GM03348 (cell line): ENCODE data around the gene PI4K2B.
"Not testable (repeated sequence)": the region's sequence is repeated elsewhere in the genome, so short reads cannot be mapped to it uniquely, and the experiment has no call there.

ENCODE experiments used
- DNase-seq: peaks from one replicate; pipeline ENCODE4 v3.0.0; 2012; ENCODE audit warnings: low spot score

Gene PI4K2B

DNA sequence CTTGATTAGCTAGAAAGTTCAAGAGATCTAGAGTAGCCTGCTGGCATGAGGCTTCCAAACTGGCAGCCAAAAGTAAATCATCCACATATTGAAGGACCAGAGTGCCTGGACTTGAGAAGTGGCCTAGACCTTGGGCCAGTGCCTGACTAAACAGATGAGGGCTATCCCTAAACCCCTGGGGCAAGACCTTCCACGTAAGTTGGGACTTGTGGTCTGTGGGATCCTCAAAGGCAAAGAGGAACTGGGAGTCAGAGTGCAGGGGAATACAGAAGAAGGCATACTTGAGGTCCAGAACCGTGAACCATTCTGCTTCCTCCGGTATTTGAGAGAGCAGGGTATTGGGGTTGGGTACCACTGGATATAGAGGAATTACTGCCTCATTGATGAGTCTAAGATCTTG lies 8.4 kb downstream of the PI4K2B start:
- DNase-seq = not testable (repeated sequence)

- no peak for DNase-seq
Observed at GRCh38 chr4:25245181-25245580, 11.3 kb downstream of the PI4K2B start.

DNA sequence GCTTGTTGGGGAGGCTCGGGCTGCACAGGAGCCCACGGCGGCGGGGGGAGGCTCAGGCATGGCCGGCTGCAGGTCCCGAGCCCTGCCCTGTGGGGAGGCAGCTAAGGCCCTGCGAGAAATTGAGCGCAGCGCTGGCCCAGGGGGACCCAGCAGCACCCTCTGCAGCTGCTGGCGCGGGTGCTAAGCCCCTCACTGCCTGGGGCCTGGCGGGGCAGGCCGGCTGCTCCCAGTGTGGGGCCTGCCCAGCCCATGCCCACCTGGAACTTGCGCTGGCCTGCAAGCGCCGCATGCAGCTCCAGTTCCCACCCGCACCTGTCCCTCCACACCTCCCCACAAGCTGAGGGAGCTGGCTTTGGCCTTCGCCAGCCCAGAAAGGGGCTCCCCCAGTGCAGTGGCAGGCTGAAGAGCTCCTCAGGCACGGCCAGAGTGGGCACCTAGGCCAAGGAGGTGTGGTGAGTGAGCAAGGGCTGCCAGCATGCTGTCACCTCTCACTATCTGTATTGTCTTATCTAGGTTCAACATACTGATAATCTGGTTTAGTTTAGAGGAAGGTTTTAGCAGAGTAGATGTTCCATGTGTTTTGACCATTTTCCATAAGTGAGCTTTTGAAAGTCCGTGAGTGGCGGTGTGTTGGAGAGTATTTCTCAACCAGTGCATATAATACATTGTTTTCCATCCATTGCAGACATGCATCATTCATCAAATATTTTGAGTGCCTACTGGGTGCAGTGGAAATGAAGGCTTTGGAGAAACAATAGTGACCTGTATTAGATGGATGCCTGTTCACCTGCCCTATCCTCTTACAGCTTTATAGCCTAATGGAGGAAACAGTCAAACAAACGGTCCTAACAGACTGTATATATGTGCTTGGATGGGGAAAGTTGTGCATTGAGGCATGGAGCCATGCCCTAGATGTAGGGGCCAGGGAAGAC lies 13.1 kb downstream of the PI4K2B start:
- DNase-seq = no peak

- DNase-seq = not testable (repeated sequence)
Observed at GRCh38 chr4:25248875-25249274, 15.0 kb downstream of the PI4K2B start.

DNA sequence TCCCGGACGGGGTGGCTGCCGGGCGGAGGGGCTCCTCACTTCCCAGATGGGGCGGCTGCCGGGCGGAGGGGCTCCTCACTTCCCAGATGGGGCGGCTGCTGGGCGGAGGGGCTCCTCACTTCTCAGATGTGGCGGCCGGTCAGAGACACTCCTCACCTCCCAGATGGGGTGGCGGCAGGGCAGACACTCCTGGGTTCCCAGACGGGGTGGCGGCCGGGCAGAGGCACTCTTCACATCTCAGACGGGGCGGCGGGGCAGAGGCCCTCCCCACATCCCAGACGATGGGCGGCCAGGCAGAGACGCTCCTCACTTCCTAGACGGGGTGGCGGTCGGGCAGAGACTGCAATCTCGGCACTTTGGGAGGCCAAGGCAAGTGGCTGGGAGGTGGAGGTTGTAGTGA lies 15.7 kb downstream of the PI4K2B start:
- DNase-seq = not testable (repeated sequence)

GRCh38 chr4:25252230-25253070 lies 18.6 kb downstream of the PI4K2B start:
- no peak for DNase-seq

GRCh38 chr4:25253071-25253445 lies 19.2 kb downstream of the PI4K2B start:
- no peak for DNase-seq

DNA sequence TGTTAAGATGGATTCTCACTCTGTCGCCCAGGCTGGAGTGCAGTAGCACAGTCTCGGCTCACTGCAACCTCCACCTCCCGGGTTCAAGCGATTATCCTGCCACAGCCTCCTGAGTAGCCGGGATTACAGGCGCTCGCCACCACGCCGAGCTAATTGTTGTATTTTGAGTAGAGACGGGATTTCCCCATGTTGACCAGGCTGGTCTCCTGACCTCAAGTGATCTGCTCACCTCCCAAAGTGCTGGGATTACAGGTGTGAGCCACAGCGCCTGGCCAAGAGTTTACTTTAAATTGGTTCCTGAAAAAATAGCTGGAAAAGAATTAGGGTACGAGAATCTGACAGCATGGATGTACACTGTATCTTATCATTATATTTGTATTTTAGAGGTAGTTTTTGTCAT lies 20.0 kb downstream of the PI4K2B start:
- DNase-seq = not testable (repeated sequence)

DNA sequence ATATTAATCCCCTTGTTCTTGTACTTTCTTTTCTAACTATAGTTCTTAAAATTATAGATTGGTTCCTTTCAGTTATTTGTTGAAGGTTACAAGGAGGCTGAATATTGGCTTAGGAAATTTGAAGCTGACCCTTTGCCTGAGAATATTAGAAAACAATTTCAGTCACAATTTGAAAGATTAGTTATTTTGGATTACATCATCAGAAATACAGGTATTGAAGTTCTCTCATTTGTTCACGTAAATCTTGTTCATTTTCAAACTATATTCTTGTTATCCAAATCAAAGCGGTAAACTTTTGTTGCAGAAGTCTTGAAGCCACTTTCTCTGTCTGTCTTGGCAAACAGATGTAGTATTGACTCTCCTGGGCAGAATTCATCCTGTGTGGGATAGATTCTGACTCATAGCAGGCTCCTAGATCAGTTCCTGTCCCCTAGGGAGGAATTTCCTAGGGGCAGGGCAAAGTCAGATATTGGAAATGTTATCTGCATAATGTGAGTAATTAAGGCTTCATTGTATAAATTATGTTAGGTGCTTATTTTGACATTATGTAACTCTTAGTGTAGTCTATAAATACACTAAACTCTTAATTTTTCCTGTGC lies 25.2 kb downstream of the PI4K2B start:
- DNase-seq = peak; percentile 55

- no peak for DNase-seq
Observed at GRCh38 chr4:25271866-25272265, 38.0 kb downstream of the PI4K2B start.

DNA sequence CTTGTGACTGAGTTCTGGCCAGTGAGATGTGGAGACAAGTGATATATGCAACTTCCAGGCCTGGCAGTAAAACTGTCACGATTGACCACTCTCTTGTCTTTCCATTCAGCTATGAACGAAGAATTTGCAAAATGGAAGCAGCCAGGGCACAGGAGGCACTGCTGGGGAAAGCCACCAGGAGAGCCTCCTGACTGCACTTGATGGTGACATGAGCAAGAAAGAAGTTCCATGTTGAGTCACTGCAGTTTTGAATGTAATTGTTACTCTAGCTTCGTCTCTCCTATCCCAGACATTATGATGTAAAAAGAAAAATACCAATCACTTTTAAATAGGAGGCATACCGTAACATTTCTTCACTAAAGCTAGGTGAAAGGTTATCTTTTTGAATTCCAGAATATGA lies 46.4 kb downstream of the PI4K2B start:
- no peak for DNase-seq

GRCh38 chr4:25283948-25284347 lies 50.1 kb downstream of the PI4K2B start:
- DNase-seq = no peak

GRCh38 chr4:25284466-25284865 lies 50.6 kb downstream of the PI4K2B start:
- no peak for DNase-seq

- DNase-seq = no peak
Observed at GRCh38 chr4:25290490-25291067, 56.7 kb downstream of the PI4K2B start.

- DNase-seq = no peak
Observed at GRCh38 chr4:25291158-25291733, 57.4 kb downstream of the PI4K2B start.

DNA sequence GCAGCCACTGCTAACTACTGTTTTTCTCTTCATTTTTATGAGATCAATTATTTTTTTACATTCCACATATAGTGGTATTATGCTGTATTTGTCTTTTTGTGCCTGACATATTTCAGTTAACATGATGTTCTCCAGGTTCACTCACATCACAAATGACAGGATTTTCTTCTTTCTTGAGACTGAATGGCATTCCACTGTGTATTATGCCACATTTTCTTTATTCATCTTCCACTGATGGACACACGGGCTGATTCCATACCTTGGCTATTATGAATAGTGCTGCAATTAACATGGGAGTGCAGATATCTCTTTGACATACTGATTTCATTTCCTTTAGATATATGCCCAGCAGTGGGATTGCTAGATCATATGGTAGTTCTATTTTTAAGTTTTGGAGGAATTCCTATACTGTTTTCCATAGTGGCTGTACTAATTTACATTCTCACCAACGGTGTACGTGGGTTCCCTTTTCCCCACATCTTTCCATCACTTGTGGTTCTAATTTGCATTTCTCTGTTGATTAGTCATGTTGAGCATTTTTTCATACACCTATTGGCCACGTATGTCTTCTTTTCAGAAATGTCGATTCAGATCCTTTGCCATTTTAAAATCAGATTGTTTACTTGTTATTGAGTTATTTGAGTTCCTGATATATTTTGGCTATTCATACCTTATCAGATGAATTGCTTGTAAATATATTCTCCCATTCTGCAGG lies 63.9 kb downstream of the PI4K2B start:
- no peak for DNase-seq

GRCh38 chr4:25299476-25300203 lies 65.8 kb downstream of the PI4K2B start:
- DNase-seq = no peak

DNA sequence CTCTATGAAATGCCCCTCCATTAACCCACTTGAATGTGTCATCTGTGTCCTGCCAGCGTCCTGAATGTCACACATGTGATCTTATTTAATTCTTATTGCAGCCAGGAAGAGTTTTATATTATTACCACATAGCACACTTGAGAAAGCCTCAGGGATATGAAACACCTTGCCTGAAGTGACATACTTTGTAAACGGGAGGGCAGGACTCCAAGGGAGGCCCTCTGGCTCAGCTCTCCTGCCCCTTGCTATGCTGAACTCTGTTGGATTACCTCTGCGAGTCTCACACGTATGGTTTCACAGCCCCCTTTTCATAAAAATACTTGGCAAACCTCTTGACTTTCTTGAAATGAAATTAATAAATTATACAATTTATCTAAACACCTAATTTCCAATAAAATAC lies 67.6 kb downstream of the PI4K2B start:
- no peak for DNase-seq

DNA sequence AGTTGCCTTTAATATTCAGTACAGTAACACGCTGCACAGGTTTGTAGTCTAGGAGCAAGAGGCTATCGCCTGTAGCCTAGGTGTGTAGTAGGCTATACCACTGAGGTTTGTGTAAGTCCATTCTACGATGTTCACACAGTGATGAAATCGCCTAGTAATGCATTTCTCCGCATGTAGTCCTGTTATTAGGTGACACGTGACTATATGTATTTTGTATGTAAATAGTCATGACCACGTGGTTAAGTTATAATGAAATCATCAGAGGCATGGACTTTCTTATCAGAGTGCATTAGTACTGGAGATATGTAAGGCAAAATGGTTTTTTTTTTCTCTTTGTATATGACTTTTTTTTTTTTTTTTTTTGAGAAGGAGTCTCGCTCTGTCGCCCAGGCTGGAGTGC lies 68.8 kb downstream of the PI4K2B start:
- no peak for DNase-seq

GRCh38 chr4:25303578-25303977 lies 69.7 kb downstream of the PI4K2B start:
- no peak for DNase-seq
